ENCODE measurements around the gene IL1R2.

IL1R2 gene

GRCh38 chr2:102040229-102040628 lies 48.5 kb downstream of the IL1R2 start:
- Histone ChIP-seq H3K4me1 (ENCODE audit: insufficient read depth, low read length) (no peaks in the 10 kb centered on the region), H3K4me3 (ENCODE audit: low read length) (no peak overlapping the region), H3K36me3 (ENCODE audit: insufficient read depth, low read depth, low read length) (no peaks in the 10 kb centered on the region), H3K9me3 (ENCODE audit: insufficient read depth, low read depth, low read length) (no peaks in the 10 kb centered on the region), H3K27ac (ENCODE audit: low read length) (no peak overlapping the region), H3K27me3 (ENCODE audit: insufficient read depth, low read length) (no peaks in the 10 kb centered on the region), H3K9ac (ENCODE audit: low read depth, low read length) (no peak overlapping the region)

DNA sequence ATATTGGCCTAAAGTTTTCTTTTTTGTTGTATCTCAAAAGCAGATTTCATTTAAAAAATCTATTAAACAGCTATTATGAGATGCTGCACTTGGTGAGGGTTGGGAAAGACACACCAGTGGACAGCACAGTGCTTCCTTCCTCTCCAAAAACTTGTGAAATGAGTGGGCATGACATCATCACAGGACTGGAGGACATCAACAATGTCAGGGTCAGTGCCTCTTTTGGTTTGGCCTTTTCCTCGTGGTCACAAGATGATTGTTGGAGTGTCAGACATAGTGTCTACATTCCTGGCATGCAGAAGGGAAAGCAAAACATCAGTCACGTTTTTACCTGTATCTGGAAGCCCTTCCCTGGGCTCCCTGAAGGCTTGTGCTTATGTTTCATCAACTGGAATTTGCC lies 49.6 kb downstream of the IL1R2 start:
- H3K4me3 ChIP-seq (ENCODE audit: low read length): no peak overlapping the region
- H3K36me3 ChIP-seq (ENCODE audit: insufficient read depth, low read depth, low read length): no peaks in the 10 kb centered on the region
- H3K4me1 ChIP-seq (ENCODE audit: insufficient read depth, low read length): no peaks in the 10 kb centered on the region
- no peaks in the 10 kb centered on the region for H3K27me3 ChIP-seq (ENCODE audit: insufficient read depth, low read length)
- H3K9me3 ChIP-seq (ENCODE audit: insufficient read depth, low read depth, low read length): no peaks in the 10 kb centered on the region
- H3K9ac ChIP-seq (ENCODE audit: low read depth, low read length): no peak overlapping the region
- no peak overlapping the region for H3K27ac ChIP-seq (ENCODE audit: low read length)

DNA sequence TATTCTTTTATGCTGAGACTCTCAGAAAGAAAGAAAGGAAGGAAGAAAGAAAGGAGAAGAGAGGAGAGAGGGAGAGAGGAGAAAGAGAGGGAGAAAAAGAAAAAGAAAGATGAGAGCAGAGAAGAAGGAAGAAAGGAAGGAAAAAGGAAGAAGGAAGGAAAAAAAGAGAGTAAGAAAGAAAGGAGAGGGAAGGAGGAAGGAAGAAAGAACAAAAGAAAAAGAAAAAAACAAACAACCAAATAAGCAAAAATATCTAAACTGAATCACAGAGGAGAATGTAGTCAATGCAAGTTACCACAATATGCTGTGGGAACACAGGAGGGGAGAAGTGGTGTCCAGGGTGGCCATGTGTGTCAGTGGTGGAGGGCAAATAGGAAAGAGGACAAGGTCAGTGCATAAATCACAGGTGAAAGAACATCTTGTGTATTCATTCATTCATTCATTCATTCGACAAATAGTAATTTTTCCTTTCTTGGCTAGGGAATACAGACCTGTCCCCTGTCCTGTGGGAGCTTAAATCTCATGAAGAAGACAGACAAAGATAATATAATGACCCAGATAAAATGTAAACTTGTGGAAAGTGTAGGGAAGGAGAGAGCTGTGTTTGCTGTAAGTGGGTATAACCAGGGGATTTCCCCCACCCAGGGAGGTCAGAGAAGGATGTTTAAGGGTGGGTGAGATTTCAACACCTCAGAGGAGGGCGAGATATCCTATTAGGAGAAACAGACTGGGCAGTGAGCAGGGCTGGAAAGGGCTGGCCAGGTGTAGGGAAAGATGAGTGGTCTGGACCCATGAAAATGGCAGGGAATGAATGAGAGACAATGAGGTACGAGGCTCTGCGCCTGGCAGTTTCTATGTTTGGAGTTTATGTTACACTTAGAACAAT lies 50.7 kb downstream of the IL1R2 start:
- Histone ChIP-seq H3K9me3 (ENCODE audit: insufficient read depth, low read depth, low read length) (no peaks in the 10 kb centered on the region), H3K4me3 (ENCODE audit: low read length) (no peak overlapping the region), H3K4me1 (ENCODE audit: insufficient read depth, low read length) (no peaks in the 10 kb centered on the region), H3K27me3 (ENCODE audit: insufficient read depth, low read length) (no peaks in the 10 kb centered on the region), H3K27ac (ENCODE audit: low read length) (no peak overlapping the region), H3K9ac (ENCODE audit: low read depth, low read length) (no peak overlapping the region), H3K36me3 (ENCODE audit: insufficient read depth, low read depth, low read length) (no peaks in the 10 kb centered on the region)

GRCh38 chr2:102043560-102043959 lies 51.8 kb downstream of the IL1R2 start:
- no peak overlapping the region for H3K4me3 ChIP-seq (ENCODE audit: low read length)
- H3K9ac ChIP-seq (ENCODE audit: low read depth, low read length): no peak overlapping the region
- no peaks in the 10 kb centered on the region for H3K27me3 ChIP-seq (ENCODE audit: insufficient read depth, low read length)
- no peak overlapping the region for H3K27ac ChIP-seq (ENCODE audit: low read length)
- no peaks in the 10 kb centered on the region for H3K9me3 ChIP-seq (ENCODE audit: insufficient read depth, low read depth, low read length)
- H3K36me3 ChIP-seq (ENCODE audit: insufficient read depth, low read depth, low read length): no peaks in the 10 kb centered on the region
- no peaks in the 10 kb centered on the region for H3K4me1 ChIP-seq (ENCODE audit: insufficient read depth, low read length)

GRCh38 chr2:102044235-102044896 lies 52.6 kb downstream of the IL1R2 start:
- H3K27ac ChIP-seq (ENCODE audit: low read length): no peak overlapping the region
- H3K4me3 ChIP-seq (ENCODE audit: low read length): no peak overlapping the region

DNA sequence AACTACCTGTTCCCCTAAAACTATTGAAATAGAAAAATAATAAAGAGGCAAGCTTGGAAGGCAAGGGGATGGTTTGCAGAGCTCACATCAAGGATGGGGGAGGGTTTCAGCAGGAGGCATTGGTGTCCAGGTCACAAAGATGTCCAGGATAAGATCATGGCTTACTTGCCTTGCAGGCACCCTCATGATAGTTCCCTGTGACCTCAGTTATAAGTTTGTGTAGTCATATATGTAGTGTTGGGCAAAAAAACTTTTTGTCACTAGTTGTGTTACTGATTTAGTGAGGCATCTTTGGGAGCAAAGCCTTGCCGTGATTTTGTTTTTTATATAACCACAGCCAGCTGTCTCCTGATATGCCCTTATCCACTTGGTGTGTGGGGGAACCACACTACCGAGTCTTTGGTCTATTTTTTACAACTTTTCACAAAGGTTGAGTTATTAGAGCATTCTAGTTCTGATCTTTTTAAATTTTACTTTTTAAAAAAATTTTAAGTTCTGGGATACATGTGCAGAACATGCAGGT lies 53.3 kb downstream of the IL1R2 start:
- Histone ChIP-seq H3K9me3 (ENCODE audit: insufficient read depth, low read depth, low read length) (no peaks in the 10 kb centered on the region), H3K27ac (ENCODE audit: low read length) (no peak overlapping the region), H3K27me3 (ENCODE audit: insufficient read depth, low read length) (no peaks in the 10 kb centered on the region), H3K9ac (ENCODE audit: low read depth, low read length) (no peak overlapping the region), H3K4me3 (ENCODE audit: low read length) (no peak overlapping the region), H3K4me1 (ENCODE audit: insufficient read depth, low read length) (peaks cover 2% of the 10 kb centered on the region; the same call in 1 of the 2 replicates), H3K36me3 (ENCODE audit: insufficient read depth, low read depth, low read length) (no peaks in the 10 kb centered on the region)

More at GRCh38 chr2:102044235-102044896, 52.6 kb downstream of the IL1R2 start:
- Histone ChIP-seq H3K27me3 (ENCODE audit: insufficient read depth, low read length) (no peaks in the 10 kb centered on the region), H3K9me3 (ENCODE audit: insufficient read depth, low read depth, low read length) (no peaks in the 10 kb centered on the region), H3K9ac (ENCODE audit: low read depth, low read length) (no peak overlapping the region), H3K36me3 (ENCODE audit: insufficient read depth, low read depth, low read length) (no peaks in the 10 kb centered on the region), H3K4me1 (ENCODE audit: insufficient read depth, low read length) (peaks cover 2% of the 10 kb centered on the region; the same call in 1 of the 2 replicates)

DNA sequence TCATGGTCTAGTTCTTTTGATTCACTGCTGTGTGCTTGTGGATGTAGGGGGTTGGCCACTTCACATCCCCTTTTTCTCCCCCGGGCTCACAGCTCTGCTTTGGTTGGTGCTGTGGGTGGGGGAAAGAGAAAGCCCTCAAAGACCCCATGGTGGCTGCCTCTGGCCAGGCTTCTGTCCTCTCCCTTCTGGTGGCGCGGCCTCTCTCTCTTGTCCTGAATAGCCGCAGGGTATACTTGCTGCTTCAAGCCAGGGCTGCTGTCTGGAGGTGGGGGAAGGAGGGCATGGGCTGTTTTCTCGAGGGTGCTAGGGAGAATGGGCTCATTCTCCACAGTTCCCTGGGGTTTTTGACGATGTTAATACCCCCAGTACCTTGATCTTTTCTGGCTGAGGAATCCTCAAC lies 53.9 kb downstream of the IL1R2 start:
- no peaks in the 10 kb centered on the region for H3K27me3 ChIP-seq (ENCODE audit: insufficient read depth, low read length)
- no peak overlapping the region for H3K27ac ChIP-seq (ENCODE audit: low read length)
- H3K4me1 ChIP-seq (ENCODE audit: insufficient read depth, low read length): peaks cover 2% of the 10 kb centered on the region; the same call in 1 of the 2 replicates
- no peaks in the 10 kb centered on the region for H3K36me3 ChIP-seq (ENCODE audit: insufficient read depth, low read depth, low read length)
- H3K9me3 ChIP-seq (ENCODE audit: insufficient read depth, low read depth, low read length): no peaks in the 10 kb centered on the region
- H3K4me3 ChIP-seq (ENCODE audit: low read length): no peak overlapping the region
- H3K9ac ChIP-seq (ENCODE audit: low read depth, low read length): no peak overlapping the region

GRCh38 chr2:102046135-102046986 lies 54.6 kb downstream of the IL1R2 start:
- H3K9me3 ChIP-seq (ENCODE audit: insufficient read depth, low read depth, low read length): no peaks in the 10 kb centered on the region
- H3K9ac ChIP-seq (ENCODE audit: low read depth, low read length): no peak overlapping the region
- peaks cover 2% of the 10 kb centered on the region; the same call in 1 of the 2 replicates for H3K4me1 ChIP-seq (ENCODE audit: insufficient read depth, low read length)
- H3K27me3 ChIP-seq (ENCODE audit: insufficient read depth, low read length): no peaks in the 10 kb centered on the region
- no peak overlapping the region for H3K27ac ChIP-seq (ENCODE audit: low read length)
- H3K4me3 ChIP-seq (ENCODE audit: low read length): no peak overlapping the region
- no peaks in the 10 kb centered on the region for H3K36me3 ChIP-seq (ENCODE audit: insufficient read depth, low read depth, low read length)

DNA sequence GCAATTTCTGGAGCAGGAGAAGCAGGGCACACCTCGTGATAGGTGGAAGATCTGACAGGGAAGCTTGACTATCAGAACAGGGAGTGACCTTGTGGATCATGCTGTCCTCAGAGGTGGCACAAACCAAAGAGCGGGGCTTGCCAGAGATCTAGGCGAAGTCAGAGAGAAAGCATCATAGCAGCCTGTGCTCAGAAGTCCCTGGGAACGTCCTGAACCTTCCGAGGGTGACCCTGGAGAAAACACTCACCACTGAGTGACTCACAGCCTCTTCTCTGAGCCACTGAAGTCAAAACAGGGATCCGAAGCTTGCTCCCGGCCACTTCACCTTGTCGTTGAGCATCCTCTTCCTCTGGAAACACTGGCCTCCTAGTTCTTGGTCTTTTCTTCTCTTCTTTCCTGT lies 56.7 kb downstream of the IL1R2 start:
- no peak overlapping the region for H3K4me3 ChIP-seq (ENCODE audit: low read length)
- no peaks in the 10 kb centered on the region for H3K27me3 ChIP-seq (ENCODE audit: insufficient read depth, low read length)
- no peak overlapping the region for H3K27ac ChIP-seq (ENCODE audit: low read length)
- no peaks in the 10 kb centered on the region for H3K9me3 ChIP-seq (ENCODE audit: insufficient read depth, low read depth, low read length)
- H3K4me1 ChIP-seq (ENCODE audit: insufficient read depth, low read length): peaks cover 2% of the 10 kb centered on the region; the same call in 1 of the 2 replicates
- no peak overlapping the region for H3K9ac ChIP-seq (ENCODE audit: low read depth, low read length)
- H3K36me3 ChIP-seq (ENCODE audit: insufficient read depth, low read depth, low read length): no peaks in the 10 kb centered on the region

GRCh38 chr2:102049756-102050443 lies 58.1 kb downstream of the IL1R2 start:
- H3K27me3 ChIP-seq (ENCODE audit: insufficient read depth, low read length): no peaks in the 10 kb centered on the region
- no peak overlapping the region for H3K4me3 ChIP-seq (ENCODE audit: low read length)
- no peaks in the 10 kb centered on the region for H3K36me3 ChIP-seq (ENCODE audit: insufficient read depth, low read depth, low read length)
- no peaks in the 10 kb centered on the region for H3K9me3 ChIP-seq (ENCODE audit: insufficient read depth, low read depth, low read length)
- no peak overlapping the region for H3K9ac ChIP-seq (ENCODE audit: low read depth, low read length)
- H3K27ac ChIP-seq (ENCODE audit: low read length): no peak overlapping the region
- H3K4me1 ChIP-seq (ENCODE audit: insufficient read depth, low read length): peaks cover 2% of the 10 kb centered on the region; the same call in 1 of the 2 replicates

Measured in iPS-20b (cell line).